ENCODE data around the gene ABCC5.
A peak's percentile ranks its signal among the peaks of the same experiment; 100 is the strongest.
"Not testable (repeated sequence)": the region's sequence is repeated elsewhere in the genome, so short reads cannot be mapped to it uniquely, and the experiment has no call there.

The ABCC5 gene

GRCh38 chr3:183884097-183884426 is 133.6 kb downstream of the ABCC5 start:
- DNase-seq = no peak

- DNase-seq = peak; percentile 95
Measured at GRCh38 chr3:183883291-183884096, 134.2 kb downstream of the ABCC5 start.

GRCh38 chr3:183880121-183880520 is 137.6 kb downstream of the ABCC5 start:
- no peak for DNase-seq

DNA sequence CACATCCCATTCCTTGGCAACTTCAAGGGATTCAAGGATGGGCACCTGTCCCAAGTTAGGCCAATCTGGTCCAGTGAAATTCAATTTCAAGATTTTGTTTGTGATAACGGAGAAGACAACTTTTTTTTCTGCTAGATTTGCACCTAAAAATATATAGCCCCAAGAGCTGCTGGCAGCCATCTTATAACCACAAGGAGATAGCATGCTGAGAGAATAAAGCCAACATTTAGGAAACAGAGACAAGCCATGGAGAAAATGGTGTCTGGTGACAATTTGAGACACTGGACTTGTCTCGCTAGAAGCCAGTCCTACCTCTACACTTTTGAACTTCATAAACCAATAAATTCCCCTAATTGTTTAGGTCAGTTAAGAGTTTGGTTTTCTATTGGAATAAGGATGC is 138.4 kb downstream of the ABCC5 start:
- DNase-seq = no peak

GRCh38 chr3:183878071-183878470 is 139.6 kb downstream of the ABCC5 start:
- no peak for DNase-seq

GRCh38 chr3:183877227-183877626 is 140.5 kb downstream of the ABCC5 start:
- DNase-seq = not testable (repeated sequence)

GRCh38 chr3:183875411-183875810 is 142.3 kb downstream of the ABCC5 start:
- no peak for DNase-seq

- no peak for DNase-seq
Measured at GRCh38 chr3:183873914-183874313, 143.8 kb downstream of the ABCC5 start.

- DNase-seq = no peak
Measured at GRCh38 chr3:183871541-183871940, 146.1 kb downstream of the ABCC5 start.

GRCh38 chr3:183870563-183870962 is 147.1 kb downstream of the ABCC5 start:
- DNase-seq = no peak

All from NCI-H82 (cell line).